H9 (cell line): ENCODE data around the gene DCAF8. TPM values are rescaled to one million over a fixed set of nuclear protein-coding genes. Genes with fewer than 3 reads are reported as not detected.

ENCODE experiments used
- DNase-seq: peaks from one replicate; pipeline ENCODE4 v3.0.0-alpha.2; 2017
- H2AFZ ChIP-seq: one replicate; pipeline ENCODE4 v1.6.1; 2013; ENCODE audit warnings: mild to moderate bottlenecking, low read length, control low read depth, moderate library complexity
- H2AK5ac ChIP-seq: 2 replicates; pipeline ENCODE4 v1.6.1; 2013; ENCODE audit warnings: low read length, control low read depth, mixed read lengths; ENCODE audit not compliant: insufficient read length
- H2BK120ac ChIP-seq: one replicate; pipeline ENCODE4 v1.6.1; 2013; ENCODE audit warnings: low read depth, mild to moderate bottlenecking, low read length, control low read depth, inconsistent platforms; ENCODE audit not compliant: poor library complexity, severe bottlenecking
- H2BK12ac ChIP-seq: 2 replicates; pipeline ENCODE4 v1.6.1; 2013; ENCODE audit warnings: low read length, control low read depth, mixed read lengths, low read depth; ENCODE audit not compliant: insufficient read length
- H2BK15ac ChIP-seq: 2 replicates; pipeline ENCODE4 v1.6.1; 2013; ENCODE audit warnings: low read depth, low read length, control low read depth
- H2BK20ac ChIP-seq: one replicate; pipeline ENCODE4 v1.6.1; 2013; ENCODE audit warnings: low read depth, mild to moderate bottlenecking, low read length, control low read depth, inconsistent platforms; ENCODE audit not compliant: poor library complexity, severe bottlenecking
- H2BK5ac ChIP-seq: 2 replicates; pipeline ENCODE4 v1.6.1; 2013; ENCODE audit warnings: low read length, control low read depth, mixed read lengths; ENCODE audit not compliant: insufficient read length
- H3K14ac ChIP-seq: 2 replicates; pipeline ENCODE4 v1.6.1; 2013; ENCODE audit warnings: low read length, control low read depth; ENCODE audit not compliant: insufficient read depth
- H3K18ac ChIP-seq: 2 replicates; pipeline ENCODE4 v1.6.1; 2013; ENCODE audit warnings: low read depth, mild to moderate bottlenecking, mixed read lengths, low read length, control low read depth; ENCODE audit not compliant: insufficient read length
- H3K23ac ChIP-seq: 2 replicates; pipeline ENCODE4 v1.6.1; 2013; ENCODE audit warnings: low read length, control low read depth, mixed read lengths, low read depth; ENCODE audit not compliant: insufficient read length
- H3K23me2 ChIP-seq: 2 replicates; pipeline ENCODE4 v1.6.1; 2013; ENCODE audit warnings: low read depth, mild to moderate bottlenecking, mixed read lengths, low read length, control low read depth; ENCODE audit not compliant: insufficient read length, poor library complexity, severe bottlenecking
- H3K27ac ChIP-seq: 2 replicates; pipeline ENCODE4 v1.5.1; 2013; ENCODE audit warnings: low read length, control low read depth, mixed read lengths, low read depth; ENCODE audit not compliant: insufficient read length
- H3K27me3 ChIP-seq: 2 replicates; pipeline ENCODE4 v1.6.1; 2013; ENCODE audit warnings: low read length, control low read depth, inconsistent platforms; ENCODE audit not compliant: insufficient read depth
- H3K4ac ChIP-seq: 2 replicates; pipeline ENCODE4 v1.6.1; 2013; ENCODE audit warnings: low read depth, mild to moderate bottlenecking, control low read depth, inconsistent platforms, low read length, moderate library complexity
- H3K4me1 ChIP-seq: 2 replicates; pipeline ENCODE4 v1.6.1; 2013; ENCODE audit warnings: low read length, control low read depth, inconsistent platforms; ENCODE audit not compliant: insufficient read depth
- H3K4me2 ChIP-seq: 2 replicates; pipeline ENCODE4 v1.6.1; 2013; ENCODE audit warnings: low read length, control low read depth, mixed read lengths; ENCODE audit not compliant: insufficient read length, insufficient read depth
- H3K56ac ChIP-seq: 2 replicates; pipeline ENCODE4 v1.6.1; 2013; ENCODE audit warnings: low read depth, mild to moderate bottlenecking, mixed read lengths, low read length, control low read depth; ENCODE audit not compliant: insufficient read length
- H3K79me1 ChIP-seq: 2 replicates; pipeline ENCODE4 v1.6.1; 2013; ENCODE audit warnings: low read depth, mild to moderate bottlenecking, moderate library complexity, low read length, control low read depth, inconsistent platforms; ENCODE audit not compliant: insufficient read depth, poor library complexity, severe bottlenecking
- H3K79me2 ChIP-seq: 2 replicates; pipeline ENCODE4 v1.6.1; 2013; ENCODE audit warnings: low read length, control low read depth, inconsistent platforms; ENCODE audit not compliant: insufficient read depth
- H3K9ac ChIP-seq: 2 replicates; pipeline ENCODE4 v1.6.1; 2013; ENCODE audit warnings: low read length, control low read depth, mixed read lengths; ENCODE audit not compliant: insufficient read length; ENCODE audit errors: extremely low read depth
- H3K9me3 ChIP-seq: one replicate; pipeline ENCODE4 v1.6.1; 2013; ENCODE audit warnings: low read depth, low read length, inconsistent platforms; ENCODE audit not compliant: control insufficient read depth
- H3T11ph ChIP-seq: one replicate; pipeline ENCODE4 v1.6.1; 2013; ENCODE audit warnings: mild to moderate bottlenecking, low read length, control low read depth, inconsistent platforms
- H4K20me1 ChIP-seq: one replicate; pipeline ENCODE4 v1.6.1; 2013; ENCODE audit not compliant: control insufficient read depth, insufficient read length, insufficient read depth
- H4K5ac ChIP-seq: 2 replicates; pipeline ENCODE4 v1.6.1; 2013; ENCODE audit warnings: low read depth, mild to moderate bottlenecking, mixed read lengths, low read length, control low read depth; ENCODE audit not compliant: insufficient read length
- H4K8ac ChIP-seq: replicated peaks from 2 replicates; pipeline ENCODE4 v1.6.1; 2013; ENCODE audit warnings: low read length, control low read depth, mixed read lengths, low read depth; ENCODE audit not compliant: insufficient read length
- H4K91ac ChIP-seq: 2 replicates; pipeline ENCODE4 v1.6.1; 2013; ENCODE audit warnings: low read depth, mild to moderate bottlenecking, moderate library complexity, mixed read lengths, low read length, control low read depth; ENCODE audit not compliant: insufficient read length
- H3K27ac Mint-ChIP-seq, 3 experiments: 2 replicates in 2 of 3; 3 replicates in 1 of 3; pipeline ENCODE4 v1.8.0; 2020 to 2021; ENCODE audit warnings: mixed read lengths in 3 of 3, mild to moderate bottlenecking in 1 of 3, moderate library complexity in 1 of 3
- H3K27me3 Mint-ChIP-seq: 2 replicates; pipeline ENCODE4 v1.8.0; 2021; ENCODE audit warnings: low read depth, mild to moderate bottlenecking, moderate library complexity, mixed read lengths
- H3K36me3 Mint-ChIP-seq, 3 experiments: 2 replicates in 2 of 3; 3 replicates in 1 of 3; pipeline ENCODE4 v1.8.0; 2020 to 2021; ENCODE audit warnings: low read depth in 3 of 3, mixed read lengths in 3 of 3; ENCODE audit not compliant: insufficient read depth in 1 of 3
- H3K4me1 Mint-ChIP-seq, 2 experiments: 2 replicates each; pipeline ENCODE4 v1.8.0; 2020; ENCODE audit warnings: mixed read lengths in 2 of 2
- H3K4me3 Mint-ChIP-seq, 2 experiments: 2 replicates in 1 of 2; 3 replicates in 1 of 2; pipeline ENCODE4 v1.8.0; 2020 to 2021; ENCODE audit warnings: mild to moderate bottlenecking in 2 of 2, mixed read lengths in 2 of 2, moderate library complexity in 1 of 2
- H3K9me3 Mint-ChIP-seq, 2 experiments: 2 replicates in 1 of 2; 3 replicates in 1 of 2; pipeline ENCODE4 v1.8.0; 2020; ENCODE audit warnings: mild to moderate bottlenecking in 2 of 2, mixed read lengths in 2 of 2, moderate library complexity in 1 of 2
- whole genome bisulfite sequencing: extraction: QIAGEN DNeasy Blood & Tissue Kit; methylation state at CpG from one replicate; pipeline ENCODE4 v1.1.7; 2013; ENCODE audit warnings: missing lambda C conversion rate, low lambda C conversion rate, mixed read lengths; ENCODE audit not compliant: insufficient read length; ENCODE audit errors: extremely low coverage; 5-methylcytosine and 5-hydroxymethylcytosine counted together
- total RNA-seq: library from RNA; stranded (reverse); gene quantifications from 2 replicates; pipeline ENCODE4 v1.2.1, GENCODE V29; 2021
- TF ChIP-seq, protein P1 (sequence below): fragments of 200-600 bp; sonication (generic); conservative IDR thresholded peaks from 3 replicates; pipeline ENCODE4 v1.8.0; 2021; ENCODE audit warnings: antibody characterized with exemption, mild to moderate bottlenecking

DCAF8 gene
- total RNA-seq, 1 experiment from 2014 or later = 106 TPM

DNA sequence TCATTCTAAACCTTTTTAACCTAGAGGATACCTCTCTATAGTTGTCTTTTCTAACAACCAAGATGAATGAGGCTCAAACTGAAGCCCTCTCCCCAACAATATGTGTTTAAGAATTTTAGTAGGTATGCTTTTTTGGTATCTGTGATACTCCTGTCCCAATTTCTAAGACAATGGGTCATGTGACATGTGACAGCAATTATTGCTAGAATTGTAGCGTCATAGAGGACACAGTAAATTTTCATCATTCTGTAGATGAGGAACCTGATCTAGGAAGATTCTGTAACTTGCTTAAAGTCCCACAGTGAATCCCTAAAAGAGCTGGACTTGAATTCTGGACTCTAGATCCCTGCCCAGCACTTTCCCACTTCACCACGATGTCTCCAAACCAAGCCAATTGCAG is 83.6 kb downstream of the DCAF8 start:
- Histone ChIP-seq H3K56ac (no peak overlapping the region), H2BK120ac (no peak overlapping the region), H3K14ac (no peak overlapping the region), H2BK20ac (no peak overlapping the region), H4K91ac (no peak overlapping the region), H3K79me2 (no peaks in the 10 kb centered on the region), H3K23me2 (no peaks in the 10 kb centered on the region), H3K18ac (no peak overlapping the region), H3T11ph (no peak overlapping the region), H3K4me2 (no peak overlapping the region), H4K20me1 (no peaks in the 10 kb centered on the region), H3K9ac (no peak overlapping the region), H2AK5ac (no peak overlapping the region), H3K4me1 (no peaks in the 10 kb centered on the region; the same call in 1 of the 2 replicates), H2BK12ac (no peak overlapping the region), H4K5ac (no peak overlapping the region), H3K27ac (no peak overlapping the region), H3K4ac (no peak overlapping the region), H3K23ac (no peak overlapping the region), H3K79me1 (no peaks in the 10 kb centered on the region), H2BK15ac (no peak overlapping the region), H2BK5ac (no peak overlapping the region), H4K8ac (no peak overlapping the region), H3K27me3 (no peaks in the 10 kb centered on the region), H3K9me3 (no peaks in the 10 kb centered on the region), H2AFZ (no peak overlapping the region)
- Mint-ChIP-seq H3K27ac (no peak overlapping the region), H3K27me3 (peaks cover 21% of the 10 kb centered on the region), H3K36me3 (no peaks in the 10 kb centered on the region; a peak in 1 of 7 replicates), H3K9me3 (no peaks in the 10 kb centered on the region), H3K4me1 (peaks cover 13 to 15% of the 10 kb centered on the region in 2 experiments), H3K4me3 (no peak overlapping the region)
- no peak for DNase-seq
- WGBS = no CpG with 5 or more reads among the region's 2 CpGs
- TF ChIP-seq, protein P1, sequence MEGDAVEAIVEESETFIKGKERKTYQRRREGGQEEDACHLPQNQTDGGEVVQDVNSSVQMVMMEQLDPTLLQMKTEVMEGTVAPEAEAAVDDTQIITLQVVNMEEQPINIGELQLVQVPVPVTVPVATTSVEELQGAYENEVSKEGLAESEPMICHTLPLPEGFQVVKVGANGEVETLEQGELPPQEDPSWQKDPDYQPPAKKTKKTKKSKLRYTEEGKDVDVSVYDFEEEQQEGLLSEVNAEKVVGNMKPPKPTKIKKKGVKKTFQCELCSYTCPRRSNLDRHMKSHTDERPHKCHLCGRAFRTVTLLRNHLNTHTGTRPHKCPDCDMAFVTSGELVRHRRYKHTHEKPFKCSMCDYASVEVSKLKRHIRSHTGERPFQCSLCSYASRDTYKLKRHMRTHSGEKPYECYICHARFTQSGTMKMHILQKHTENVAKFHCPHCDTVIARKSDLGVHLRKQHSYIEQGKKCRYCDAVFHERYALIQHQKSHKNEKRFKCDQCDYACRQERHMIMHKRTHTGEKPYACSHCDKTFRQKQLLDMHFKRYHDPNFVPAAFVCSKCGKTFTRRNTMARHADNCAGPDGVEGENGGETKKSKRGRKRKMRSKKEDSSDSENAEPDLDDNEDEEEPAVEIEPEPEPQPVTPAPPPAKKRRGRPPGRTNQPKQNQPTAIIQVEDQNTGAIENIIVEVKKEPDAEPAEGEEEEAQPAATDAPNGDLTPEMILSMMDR = no peak
